Measurements from ENCODE around the gene NXPE1.

DNA sequence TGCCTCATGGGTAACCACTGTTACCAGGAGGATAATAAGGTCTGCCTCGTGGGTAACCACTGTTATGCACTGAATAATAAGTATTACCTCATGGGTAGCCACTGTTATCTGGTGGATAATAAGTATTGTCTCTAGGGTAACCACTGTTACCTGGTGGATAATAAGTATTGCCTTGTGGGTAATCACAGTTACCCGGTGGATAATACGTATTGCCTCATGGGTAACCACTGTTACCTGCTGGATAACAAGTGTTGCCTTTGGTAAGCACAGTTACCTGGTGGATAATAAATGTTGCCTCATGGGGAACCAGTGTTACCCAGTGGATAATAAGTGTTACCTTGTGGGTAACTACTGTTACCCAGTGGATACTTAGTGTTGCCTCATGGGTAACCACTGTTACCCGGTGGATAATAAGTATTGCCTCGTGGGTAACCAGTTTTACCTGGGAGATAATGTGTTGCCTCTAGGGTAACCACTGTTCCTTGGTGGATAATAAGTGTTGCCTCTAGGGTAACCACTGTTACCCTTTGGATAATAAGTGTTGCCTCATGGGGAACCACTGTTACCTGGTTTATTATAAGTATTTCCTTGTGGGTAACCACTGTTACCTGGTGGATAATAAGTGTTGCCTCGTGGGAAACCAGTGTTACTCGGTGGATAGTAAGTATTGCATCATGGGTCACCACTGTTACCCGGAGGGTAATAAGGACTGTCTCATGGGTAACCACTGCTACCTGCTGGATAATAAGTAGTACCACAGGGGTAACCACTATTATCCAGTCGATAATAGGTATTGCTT is 46.5 kb upstream of the NXPE1 start:
- TF ChIP-seq, protein P1, sequence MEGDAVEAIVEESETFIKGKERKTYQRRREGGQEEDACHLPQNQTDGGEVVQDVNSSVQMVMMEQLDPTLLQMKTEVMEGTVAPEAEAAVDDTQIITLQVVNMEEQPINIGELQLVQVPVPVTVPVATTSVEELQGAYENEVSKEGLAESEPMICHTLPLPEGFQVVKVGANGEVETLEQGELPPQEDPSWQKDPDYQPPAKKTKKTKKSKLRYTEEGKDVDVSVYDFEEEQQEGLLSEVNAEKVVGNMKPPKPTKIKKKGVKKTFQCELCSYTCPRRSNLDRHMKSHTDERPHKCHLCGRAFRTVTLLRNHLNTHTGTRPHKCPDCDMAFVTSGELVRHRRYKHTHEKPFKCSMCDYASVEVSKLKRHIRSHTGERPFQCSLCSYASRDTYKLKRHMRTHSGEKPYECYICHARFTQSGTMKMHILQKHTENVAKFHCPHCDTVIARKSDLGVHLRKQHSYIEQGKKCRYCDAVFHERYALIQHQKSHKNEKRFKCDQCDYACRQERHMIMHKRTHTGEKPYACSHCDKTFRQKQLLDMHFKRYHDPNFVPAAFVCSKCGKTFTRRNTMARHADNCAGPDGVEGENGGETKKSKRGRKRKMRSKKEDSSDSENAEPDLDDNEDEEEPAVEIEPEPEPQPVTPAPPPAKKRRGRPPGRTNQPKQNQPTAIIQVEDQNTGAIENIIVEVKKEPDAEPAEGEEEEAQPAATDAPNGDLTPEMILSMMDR (IDR thresholded peaks at IDR 0.05), result no peak
- TF ChIP-seq POLR2AphosphoS5 (IDR thresholded peaks at IDR 0.05; ENCODE audit: low read depth, low read length) (no peak), SIN3A (IDR thresholded peaks at IDR 0.05; ENCODE audit: borderline replicate concordance, insufficient read depth, low read depth, low read length) (no peak)

All from Panc1 (cell line).